GM12872 (cell line): Measurements from ENCODE around the gene SLC10A7.

ENCODE experiments used
- TF ChIP-seq, protein P1 (sequence below): IDR thresholded peaks from 3 replicates; pipeline ENCODE4 v1.5.1; 2011; ENCODE audit warnings: low read depth, mild to moderate bottlenecking, low read length, moderate library complexity; ENCODE audit not compliant: insufficient read depth

SLC10A7 gene

DNA sequence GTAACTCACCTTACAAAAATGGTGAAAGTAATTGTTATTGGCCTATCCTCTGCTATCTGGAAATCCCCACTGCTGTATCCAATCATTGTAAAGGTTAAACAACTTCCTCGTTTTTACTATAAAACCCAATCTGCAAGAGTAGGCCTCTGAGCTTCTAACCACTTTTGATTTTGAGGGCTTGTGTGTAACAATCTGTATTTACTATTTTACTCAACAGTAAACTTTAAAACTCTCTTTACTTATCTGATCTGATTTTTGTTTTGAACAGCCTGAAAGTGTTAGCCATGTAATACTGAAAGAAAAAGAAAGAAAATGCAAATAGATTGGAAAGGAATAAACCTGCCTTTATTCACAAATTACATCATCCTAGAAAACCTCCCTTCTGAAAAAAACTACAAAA, 63.1 kb downstream of the SLC10A7 start:
- TF ChIP-seq, protein P1, sequence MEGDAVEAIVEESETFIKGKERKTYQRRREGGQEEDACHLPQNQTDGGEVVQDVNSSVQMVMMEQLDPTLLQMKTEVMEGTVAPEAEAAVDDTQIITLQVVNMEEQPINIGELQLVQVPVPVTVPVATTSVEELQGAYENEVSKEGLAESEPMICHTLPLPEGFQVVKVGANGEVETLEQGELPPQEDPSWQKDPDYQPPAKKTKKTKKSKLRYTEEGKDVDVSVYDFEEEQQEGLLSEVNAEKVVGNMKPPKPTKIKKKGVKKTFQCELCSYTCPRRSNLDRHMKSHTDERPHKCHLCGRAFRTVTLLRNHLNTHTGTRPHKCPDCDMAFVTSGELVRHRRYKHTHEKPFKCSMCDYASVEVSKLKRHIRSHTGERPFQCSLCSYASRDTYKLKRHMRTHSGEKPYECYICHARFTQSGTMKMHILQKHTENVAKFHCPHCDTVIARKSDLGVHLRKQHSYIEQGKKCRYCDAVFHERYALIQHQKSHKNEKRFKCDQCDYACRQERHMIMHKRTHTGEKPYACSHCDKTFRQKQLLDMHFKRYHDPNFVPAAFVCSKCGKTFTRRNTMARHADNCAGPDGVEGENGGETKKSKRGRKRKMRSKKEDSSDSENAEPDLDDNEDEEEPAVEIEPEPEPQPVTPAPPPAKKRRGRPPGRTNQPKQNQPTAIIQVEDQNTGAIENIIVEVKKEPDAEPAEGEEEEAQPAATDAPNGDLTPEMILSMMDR, result no peak

GRCh38 chr4:146456681-146457080, 65.1 kb downstream of the SLC10A7 start:
- TF ChIP-seq, protein P1, result no peak

DNA sequence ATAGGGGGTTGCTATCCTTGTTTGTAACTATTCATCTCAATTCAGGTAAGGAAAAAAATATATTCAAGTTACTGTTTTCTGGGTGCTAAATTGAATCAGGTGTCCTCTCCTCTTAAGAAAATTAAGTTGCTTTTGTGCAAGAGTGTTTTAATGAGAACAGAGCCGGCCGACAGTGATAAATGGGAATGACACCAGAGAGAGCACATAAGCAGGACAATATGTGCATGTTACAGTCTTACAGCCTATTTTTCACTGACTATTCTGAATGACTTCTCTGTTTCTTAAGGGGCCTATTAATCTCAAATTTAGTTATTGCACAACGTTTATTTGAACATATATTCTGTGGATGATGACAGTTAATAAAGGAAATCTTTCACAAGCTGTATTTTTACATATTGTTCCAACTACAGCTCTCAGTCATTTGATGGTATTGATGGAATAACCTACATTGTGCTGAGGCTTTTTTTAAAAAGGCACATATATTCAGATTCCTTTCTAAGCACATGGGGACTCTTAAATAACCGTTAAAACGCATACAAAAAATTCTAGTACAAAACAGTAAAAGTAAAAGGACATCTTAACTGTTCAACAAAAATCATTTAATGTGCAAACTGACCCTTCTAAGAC, 68.4 kb downstream of the SLC10A7 start:
- TF ChIP-seq, protein P1, result no peak

DNA sequence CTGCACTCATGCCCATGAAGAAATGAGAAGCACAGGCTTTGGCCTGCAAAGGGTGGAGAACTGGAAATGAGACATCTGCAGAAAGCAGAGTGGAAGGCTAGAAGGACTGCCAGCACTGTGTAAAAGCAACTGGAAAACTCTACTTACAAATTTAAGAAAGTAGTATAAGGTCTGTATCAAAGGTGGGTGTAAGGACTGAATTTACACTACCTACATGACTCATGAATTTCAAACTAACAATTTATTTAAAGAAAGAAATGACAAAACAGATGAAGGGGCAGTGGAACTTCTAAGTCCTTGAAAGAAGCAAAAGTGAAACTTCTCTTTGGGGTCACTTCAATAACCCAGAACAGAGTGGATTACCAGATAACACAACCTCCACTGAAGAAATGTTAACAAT, 71.2 kb downstream of the SLC10A7 start:
- TF ChIP-seq, protein P1, result no peak

GRCh38 chr4:146446555-146446954, 75.2 kb downstream of the SLC10A7 start:
- TF ChIP-seq, protein P1, result no peak

GRCh38 chr4:146445198-146446150, 76.3 kb downstream of the SLC10A7 start:
- TF ChIP-seq, protein P1, result no peak

DNA sequence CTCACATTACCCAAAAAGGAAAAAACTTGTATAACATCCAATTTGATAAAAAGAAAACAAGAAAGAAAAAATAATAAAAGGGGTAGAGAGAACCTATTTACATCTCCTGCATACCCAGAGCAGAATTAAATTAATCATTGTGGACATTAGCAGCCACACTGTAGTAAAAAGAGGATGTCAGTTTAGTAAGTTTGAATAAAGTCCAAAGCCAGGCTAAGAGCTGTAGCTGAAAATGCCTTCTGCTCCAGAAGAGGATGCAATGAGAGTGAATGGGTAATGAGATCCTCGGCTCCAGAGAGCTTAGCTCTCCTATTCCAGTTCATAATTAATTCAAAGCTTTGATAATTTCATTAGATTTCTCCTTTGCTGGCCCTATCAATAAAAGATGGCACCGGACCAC, 78.2 kb downstream of the SLC10A7 start:
- TF ChIP-seq, protein P1, result no peak
